ENCODE data around the gene CIART.
"Not testable (repeated sequence)": the region's sequence is repeated elsewhere in the genome, so short reads cannot be mapped to it uniquely, and the experiment has no call there.

CIART gene, protein sequence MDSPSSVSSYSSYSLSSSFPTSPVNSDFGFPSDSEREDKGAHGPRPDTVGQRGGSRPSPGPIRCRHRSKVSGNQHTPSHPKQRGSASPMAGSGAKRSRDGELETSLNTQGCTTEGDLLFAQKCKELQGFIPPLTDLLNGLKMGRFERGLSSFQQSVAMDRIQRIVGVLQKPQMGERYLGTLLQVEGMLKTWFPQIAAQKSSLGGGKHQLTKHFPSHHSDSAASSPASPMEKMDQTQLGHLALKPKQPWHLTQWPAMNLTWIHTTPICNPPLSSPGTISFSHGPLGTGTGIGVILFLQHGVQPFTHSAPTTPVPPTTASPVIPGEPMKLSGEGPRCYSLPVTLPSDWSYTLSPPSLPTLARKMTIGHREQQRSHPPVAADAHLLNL

GRCh38 chr1:150281758-150282557 lies at the start of gene CIART:
TSS of gene CIART (plus strand) at chr1:150282554. CDS start at chr1:150283268, 714 bp downstream.
- peak; percentile 98 for DNase-seq

GRCh38 chr1:150232921-150233320 lies 49.4 kb upstream of the CIART start:
- DNase-seq = not testable (repeated sequence)

DNA sequence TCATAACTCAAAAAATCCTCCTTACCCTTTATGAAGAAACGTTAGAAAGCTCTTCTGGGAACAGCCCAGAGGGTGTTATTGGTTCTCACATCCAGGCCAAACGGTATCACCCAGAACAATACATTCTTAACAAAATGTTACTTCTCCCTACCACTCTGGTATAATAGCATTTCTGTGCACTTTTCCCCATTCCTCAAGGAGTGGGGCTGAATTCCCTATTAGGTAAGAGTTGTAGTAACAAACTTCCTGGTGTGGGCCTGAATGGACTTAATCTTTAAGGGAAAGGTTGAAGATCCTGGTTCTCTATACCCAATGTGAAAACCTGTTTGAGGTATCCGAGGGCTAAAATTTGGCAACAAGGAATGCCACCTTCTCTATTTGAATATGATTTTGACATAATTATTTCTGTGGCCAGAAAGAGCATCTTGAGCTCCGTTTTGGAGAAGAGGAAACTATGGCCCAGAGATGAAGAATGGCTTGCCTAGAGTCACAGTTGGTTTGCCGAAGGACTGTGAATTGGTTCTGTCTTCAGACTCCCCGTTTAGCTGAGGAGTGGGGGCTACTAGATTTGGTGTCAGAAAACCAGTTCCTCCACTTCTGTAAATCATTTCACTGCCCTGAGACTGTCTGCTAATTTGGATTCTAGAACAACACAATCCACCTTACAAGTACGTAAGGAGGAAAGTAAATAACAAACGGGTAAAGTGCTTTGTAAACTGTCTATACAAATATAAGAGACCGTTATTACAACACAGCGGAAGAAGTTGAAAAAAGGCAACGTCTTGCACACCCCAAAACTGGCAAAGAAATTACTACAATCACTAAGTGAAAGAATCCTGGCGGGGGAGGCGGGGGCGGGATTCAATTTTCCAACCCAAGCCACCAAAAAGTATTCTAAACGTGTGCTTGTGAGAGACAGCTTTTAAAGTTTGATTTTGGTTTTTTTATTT lies 48.7 kb upstream of the CIART start:
- DNase-seq = peak; percentile 54

- no peak for DNase-seq
Measured at GRCh38 chr1:150234309-150234565, 48.1 kb upstream of the CIART start.

GRCh38 chr1:150234566-150235293 lies 47.6 kb upstream of the CIART start:
- peak; percentile 88 for DNase-seq

DNA sequence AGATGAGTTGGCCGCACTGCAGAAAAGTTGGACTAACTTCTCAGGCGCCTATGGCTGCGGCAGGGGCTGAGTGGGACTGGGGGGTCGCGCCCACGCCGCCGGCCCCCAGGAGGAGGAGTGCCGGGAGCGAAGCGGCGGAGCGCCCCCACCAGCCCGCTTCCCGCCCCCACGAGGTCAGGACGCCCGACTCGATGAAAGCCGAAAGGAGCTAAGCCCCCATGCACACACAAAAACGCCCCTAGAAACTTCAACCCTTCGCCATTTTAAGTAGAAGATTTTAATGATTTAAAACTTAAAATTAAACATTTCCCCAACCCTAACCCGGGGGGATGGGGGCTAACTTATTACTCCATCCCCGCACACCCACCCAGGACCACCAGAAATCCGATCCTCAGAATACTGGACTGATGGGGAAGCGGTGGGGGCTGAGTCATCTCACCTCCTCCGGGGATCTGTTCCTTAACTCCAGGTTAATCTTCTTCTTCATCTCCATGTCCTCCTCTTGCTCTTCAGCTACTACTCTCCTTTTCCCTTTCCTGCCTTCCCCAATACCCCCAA lies 47.0 kb upstream of the CIART start:
- DNase-seq = peak; percentile 73

- peak; percentile 99 for DNase-seq
Measured at GRCh38 chr1:150235852-150236613, 46.3 kb upstream of the CIART start, which contains the start of gene ANP32E. TSS of gene ANP32E (minus strand) at chr1:150236112. CDS start at chr1:150235786, 326 bp downstream.

- DNase-seq = no peak
Measured at GRCh38 chr1:150236614-150237100, 45.7 kb upstream of the CIART start.

DNA sequence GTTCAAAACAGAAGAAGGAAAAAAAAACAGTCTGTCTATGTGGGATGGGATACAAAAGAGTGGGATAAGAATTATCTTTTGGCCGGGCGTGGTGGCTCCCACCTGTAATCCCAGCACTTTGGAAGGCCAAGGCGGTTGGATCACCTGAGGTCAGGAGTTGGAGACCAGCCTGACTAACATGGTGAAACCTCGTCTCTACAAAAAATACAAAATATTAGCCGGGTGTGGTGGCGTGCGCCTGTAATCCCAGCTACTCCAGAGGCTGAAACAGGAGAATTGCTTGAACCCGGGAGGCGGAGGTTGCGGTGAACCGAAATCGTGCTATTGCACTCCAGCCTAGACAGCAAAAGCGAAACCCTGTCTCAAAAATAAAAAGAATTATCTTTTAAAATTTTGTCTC lies 45.2 kb upstream of the CIART start:
- DNase-seq = not testable (repeated sequence)

DNA sequence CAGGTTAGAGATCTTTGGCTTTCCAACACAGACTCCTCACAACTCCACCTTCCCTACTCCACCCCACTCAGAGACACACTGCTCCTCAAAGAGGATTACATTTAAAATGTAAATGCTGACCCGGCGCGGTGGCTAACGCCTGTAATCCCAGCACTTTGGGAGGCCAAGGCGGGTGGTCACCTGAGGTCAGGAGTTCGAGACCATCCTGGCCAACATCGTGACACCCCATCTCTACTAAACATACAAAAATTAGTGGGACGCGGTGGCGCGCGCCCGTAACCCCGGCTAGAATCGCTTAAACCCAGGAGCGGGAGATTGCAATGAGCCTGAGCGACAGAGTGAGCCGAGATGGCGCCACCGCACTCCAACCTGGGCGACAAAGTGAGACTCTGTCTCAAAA lies 44.6 kb upstream of the CIART start:
- no peak for DNase-seq

- DNase-seq = no peak
Measured at GRCh38 chr1:150243003-150243402, 39.4 kb upstream of the CIART start.

GRCh38 chr1:150249936-150250335 lies 32.4 kb upstream of the CIART start:
- DNase-seq = no peak

DNA sequence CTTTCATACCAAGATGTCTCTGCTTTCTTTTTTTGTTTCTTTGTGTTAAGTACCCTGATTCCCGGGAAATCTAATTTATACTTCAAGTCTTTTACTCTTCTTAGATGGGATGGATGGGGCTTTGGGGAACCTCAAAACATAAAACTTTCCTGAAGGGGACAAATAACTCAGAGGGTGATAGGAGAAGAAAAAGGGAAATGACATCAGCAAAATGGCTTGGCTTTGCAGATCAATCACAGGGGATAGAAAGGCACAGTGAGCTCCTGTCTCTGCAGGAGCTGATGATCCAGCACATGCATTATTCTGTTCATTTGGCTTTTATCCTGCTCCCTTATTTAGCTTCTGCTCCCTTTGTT lies 26.2 kb upstream of the CIART start:
- no peak for DNase-seq

DNA sequence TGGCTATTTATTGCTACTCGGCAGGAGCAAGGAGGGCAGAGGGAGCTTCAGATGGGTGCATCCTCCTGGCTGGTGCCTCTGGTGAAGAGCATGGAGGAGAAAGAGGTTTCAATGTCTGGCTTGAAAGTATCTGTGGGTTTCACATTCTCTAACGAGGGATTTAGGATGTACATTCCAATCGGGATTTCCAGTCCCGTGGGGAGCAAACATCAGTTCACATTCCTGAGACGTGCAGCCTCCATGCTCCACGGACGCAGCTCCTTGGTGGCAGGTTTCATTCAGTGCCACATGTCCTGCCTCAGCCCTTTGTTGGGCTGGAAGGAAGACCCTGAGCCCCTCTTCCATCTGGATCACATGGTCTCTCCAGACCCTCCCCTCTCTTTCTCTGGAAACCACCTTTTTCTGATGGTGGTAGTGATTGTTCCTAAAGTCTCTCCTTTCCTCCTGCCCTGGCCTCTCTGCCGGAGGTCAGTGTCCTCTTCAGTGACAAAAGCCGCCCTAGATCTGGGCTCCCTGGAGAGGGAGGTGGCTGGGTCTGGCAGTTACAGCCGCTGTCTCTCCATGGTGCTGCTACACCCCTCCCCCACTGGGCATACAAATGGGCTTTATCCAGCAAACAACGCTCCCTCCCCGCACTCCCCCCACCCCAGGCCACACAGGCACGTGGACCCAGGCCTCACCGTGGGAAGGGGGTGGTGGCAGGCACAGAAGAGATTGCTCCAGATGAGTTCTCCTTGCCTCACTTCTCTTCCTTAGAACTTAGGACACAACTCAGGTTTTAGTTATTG lies 25.6 kb upstream of the CIART start:
- peak; percentile 90 for DNase-seq

DNA sequence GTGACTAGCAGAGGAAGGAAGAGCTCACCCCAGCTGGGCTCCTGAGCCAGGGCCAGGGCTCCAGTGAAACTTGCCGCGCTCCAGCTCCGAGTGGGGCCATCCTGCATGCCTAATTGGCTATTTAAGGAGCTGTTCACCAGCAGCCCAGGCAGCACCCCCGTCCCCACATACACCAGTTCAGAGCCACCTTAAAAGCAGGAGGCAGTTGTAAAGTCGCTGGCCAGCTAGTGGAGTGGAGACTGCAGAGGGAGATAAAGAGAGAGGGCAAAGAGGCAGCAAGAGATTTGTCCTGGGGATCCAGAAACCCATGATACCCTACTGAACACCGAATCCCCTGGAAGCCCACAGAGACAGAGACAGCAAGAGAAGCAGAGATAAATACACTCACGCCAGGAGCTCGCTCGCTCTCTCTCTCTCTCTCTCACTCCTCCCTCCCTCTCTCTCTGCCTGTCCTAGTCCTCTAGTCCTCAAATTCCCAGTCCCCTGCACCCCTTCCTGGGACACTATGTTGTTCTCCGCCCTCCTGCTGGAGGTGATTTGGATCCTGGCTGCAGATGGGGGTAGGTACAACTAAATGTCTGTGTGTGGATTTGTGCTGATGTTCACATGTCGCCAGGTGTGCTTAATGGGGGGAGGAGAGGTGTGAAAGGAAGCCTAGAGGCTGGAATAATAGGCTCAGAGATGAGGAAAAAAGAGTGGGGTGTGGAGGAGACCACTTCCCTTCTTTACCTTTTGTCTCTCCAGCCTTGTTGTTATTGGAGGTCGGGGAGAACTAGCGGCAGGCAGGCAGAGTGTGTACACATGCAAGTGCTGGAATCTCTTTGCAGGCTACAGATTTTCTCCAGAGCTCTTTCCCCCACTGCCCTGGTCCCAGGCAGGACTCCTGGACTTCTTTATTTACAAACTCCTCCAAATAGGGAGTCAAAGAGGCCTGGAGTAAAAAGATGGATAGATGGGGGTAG lies 24.4 kb upstream of the CIART start, which contains the start of gene CA14:
CA14 (plus strand) TSS at position 151 of the 962 bp plus-strand sequence; CDS start at position 506, 355 bp downstream.
- peak; percentile 78 for DNase-seq

- peak; percentile 60 for DNase-seq
Measured at GRCh38 chr1:150259217-150259616, 23.1 kb upstream of the CIART start.

DNA sequence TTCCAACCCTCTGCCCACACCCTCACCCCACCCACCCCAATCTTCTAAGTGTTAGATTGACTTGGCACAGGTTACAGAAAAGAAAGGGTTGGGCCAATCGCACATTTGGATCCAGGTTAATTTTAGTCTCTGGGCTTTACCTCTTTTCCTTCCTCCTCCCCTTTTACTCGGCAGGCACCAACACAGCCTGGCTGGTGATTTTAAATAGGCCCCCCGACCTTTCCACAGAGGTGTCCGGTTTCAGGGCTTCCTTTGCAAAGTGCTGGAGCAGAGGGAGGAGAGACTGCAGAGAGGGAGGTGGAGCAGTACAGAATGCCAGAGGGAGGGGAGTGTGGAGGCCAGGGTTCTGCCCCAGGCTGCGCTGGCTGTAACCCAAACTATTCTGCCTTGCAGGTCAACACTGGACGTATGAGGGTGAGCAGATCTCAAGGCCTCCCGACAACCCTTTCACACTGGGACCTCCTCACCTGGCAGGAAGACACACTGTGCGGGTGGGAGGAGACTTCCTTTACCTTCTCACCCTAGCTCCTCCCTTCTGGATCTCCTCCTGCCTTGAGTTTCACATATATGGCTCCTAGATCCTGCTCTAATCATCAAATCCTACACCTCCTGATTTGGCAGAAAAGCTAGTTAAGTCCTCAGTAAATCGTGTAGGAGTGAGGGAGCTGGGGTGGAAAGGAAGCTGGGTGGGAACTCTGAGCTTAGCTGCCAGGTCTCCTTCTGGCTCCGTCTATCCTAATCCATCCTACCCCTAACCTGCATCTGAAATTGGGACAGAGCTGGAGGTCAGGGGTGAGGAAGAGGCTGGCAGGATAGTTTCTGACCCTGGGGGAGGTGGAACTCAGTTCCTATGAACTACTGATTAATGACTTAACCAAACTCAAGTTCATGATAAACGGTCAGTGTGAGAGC lies 22.3 kb upstream of the CIART start:
- peak; percentile 81 for DNase-seq

- no peak for DNase-seq
Measured at GRCh38 chr1:150261367-150261766, 21.0 kb upstream of the CIART start.

Data from eye (tissue), 1 donor.